K562 (cell line): Measurements from ENCODE around the gene YIF1A. TPM values are rescaled to one million over a fixed set of nuclear protein-coding genes. Genes with fewer than 3 reads are reported as not detected.

Source experiments
- BHLHE40 ChIP-seq: IDR thresholded peaks from 2 replicates; pipeline ENCODE4 v1.6.1; 2011; ENCODE audit warnings: low read length, improper control_type of control experiment
- CAMTA2 ChIP-seq: fragments of 250-450 bp; sonication (Bioruptor Pico); conservative IDR thresholded peaks from 2 replicates; pipeline ENCODE4 v1.5.1; 2022
- GABPB1 ChIP-seq: sonication (generic); formaldehyde crosslinking; IDR thresholded peaks from 2 replicates; pipeline ENCODE4 v1.8.0; 2022; ENCODE audit warnings: mild to moderate bottlenecking, missing genetic modification reagents
- JUND ChIP-seq, 2 experiments: IDR thresholded peaks; 2 replicates in 1 of 2; 3 replicates in 1 of 2; pipeline ENCODE4 v1.6.1; 2011; ENCODE audit warnings: borderline replicate concordance in 2 of 2, low read depth in 2 of 2, low read length in 2 of 2, improper control_type of control experiment in 1 of 2, missing biosample characterization in 1 of 2, missing genetic modification characterization in 1 of 2, missing genetic modification reagents in 1 of 2
- MBD2 ChIP-seq: sonication (generic); IDR thresholded peaks from 2 replicates; pipeline ENCODE4 v1.6.1; 2016; ENCODE audit warnings: low read depth, borderline replicate concordance
- PCBP2 ChIP-seq: fragments of 200-400 bp; formaldehyde crosslinking; IDR thresholded peaks from 2 replicates; pipeline ENCODE4 v1.6.1; 2018; ENCODE audit warnings: low read length, low read depth, mild to moderate bottlenecking, moderate library complexity; ENCODE audit not compliant: poor library complexity, severe bottlenecking
- PHF20 ChIP-seq: fragments of 450-650 bp; IDR thresholded peaks from 2 replicates; pipeline ENCODE4 v1.6.1; 2018; ENCODE audit not compliant: partially characterized antibody
- POLR2AphosphoS5 ChIP-seq: IDR thresholded peaks from 2 replicates; pipeline ENCODE4 v1.6.1; 2011; ENCODE audit warnings: mild to moderate bottlenecking, low read depth, low read length, moderate library complexity; ENCODE audit not compliant: control insufficient read depth, insufficient read depth
- RAD21 ChIP-seq, 2 experiments: fragments of 250-450 bp in 1 of 2; fragments of 450-650 bp in 1 of 2; sonication (Bioruptor Pico) in 1 of 2; formaldehyde crosslinking in 1 of 2; IDR thresholded peaks in 1 of 2; conservative IDR thresholded peaks in 1 of 2; 2 replicates each; pipeline versions ENCODE4 v1.4.0 to v1.8.0; 2020 to 2022; ENCODE audit warnings: mild to moderate bottlenecking in 2 of 2, moderate library complexity in 1 of 2
- TAF15 ChIP-seq: fragments of 200-400 bp; formaldehyde crosslinking; IDR thresholded peaks from 2 replicates; pipeline ENCODE4 v1.6.1; 2017; ENCODE audit warnings: mild to moderate bottlenecking, low read depth, low read length, moderate library complexity
- ZFX ChIP-seq: sonication (generic); formaldehyde crosslinking; IDR thresholded peaks from 2 replicates; pipeline ENCODE4 v1.8.0; 2022; ENCODE audit warnings: mild to moderate bottlenecking, missing genetic modification reagents, moderate library complexity
- polyA plus RNA-seq, 8 experiments: library from polyadenylated mRNA; depleted of rRNA in 4 of 8; stranded (reverse) in 5 of 8; unstranded in 3 of 8; fragments of >200 nt; fragmentation: Nextera tagmentation in 2 of 8; fragmentation: Illumina TruSeq in 1 of 8; extraction: Ambion mirVana in 2 of 8; extraction: Trizol in 1 of 8; gene quantifications; 2 replicates each; pipeline versions ENCODE4 v1.2.1 to v1.2.3, GENCODE V29; 2011 to 2014; ENCODE audit warnings: inconsistent platforms in 1 of 8, missing spikeins in 1 of 8
- total RNA-seq, 7 experiments: library from RNA; depleted of rRNA in 6 of 7; stranded (reverse); fragments of >200 nt in 6 of 7; fragmentation: Illumina TruSeq in 2 of 7; extraction: Trizol in 2 of 7; gene quantifications; 2 replicates each; pipeline versions ENCODE4 v1.2.1 to v1.2.3, GENCODE V29; 2011 to 2021; ENCODE audit warnings: low replicate concordance in 1 of 7
- TF ChIP-seq, protein P1 (sequence below), 3 experiments: fragments of 200-800 bp in 1 of 3; sonication (Bioruptor generic) in 1 of 3; sonication (generic) in 1 of 3; formaldehyde crosslinking in 1 of 3; IDR thresholded peaks; 2 replicates each; pipeline versions ENCODE4 v1.6.1 to v1.8.0; 2016 to 2022; ENCODE audit warnings: mild to moderate bottlenecking in 2 of 3, missing compliant biosample characterization in 2 of 3, missing genetic modification characterization in 2 of 3, missing genetic modification reagents in 1 of 3
- TF ChIP-seq, protein P2 (sequence below), 2 experiments: fragments of 250-450 bp in 1 of 2; fragments of 450-650 bp in 1 of 2; sonication (Bioruptor Pico) in 1 of 2; IDR thresholded peaks; 2 replicates each; pipeline versions ENCODE4 v1.6.1 to v1.8.0; 2016 to 2021; ENCODE audit warnings: mild to moderate bottlenecking in 2 of 2, moderate library complexity in 2 of 2, missing compliant biosample characterization in 1 of 2, missing genetic modification characterization in 1 of 2
- TF ChIP-seq, protein P3 (sequence below), 2 experiments: IDR thresholded peaks; 2 replicates each; pipeline ENCODE4 v1.6.1; 2011; ENCODE audit warnings: borderline replicate concordance in 1 of 2, control low read depth in 1 of 2, low read depth in 1 of 2, low read length in 1 of 2, mild to moderate bottlenecking in 1 of 2, mixed read lengths in 1 of 2, moderate library complexity in 1 of 2; ENCODE audit not compliant: insufficient read depth in 1 of 2, insufficient read length in 1 of 2, poor library complexity in 1 of 2, severe bottlenecking in 1 of 2; ENCODE audit errors: extremely low read depth in 1 of 2
- TF ChIP-seq, protein P4 (sequence below): sonication (generic); formaldehyde crosslinking; IDR thresholded peaks from 2 replicates; pipeline ENCODE4 v1.8.0; 2023; ENCODE audit warnings: missing genetic modification reagents, mild to moderate bottlenecking, borderline replicate concordance

YIF1A gene
- total and polyA plus RNA-seq, 9 of the 15 experiments (the other 6 are each of a cell fraction or from before 2014, with no cell fraction given), result 8.6 to 121 (median 77.2) TPM

DNA sequence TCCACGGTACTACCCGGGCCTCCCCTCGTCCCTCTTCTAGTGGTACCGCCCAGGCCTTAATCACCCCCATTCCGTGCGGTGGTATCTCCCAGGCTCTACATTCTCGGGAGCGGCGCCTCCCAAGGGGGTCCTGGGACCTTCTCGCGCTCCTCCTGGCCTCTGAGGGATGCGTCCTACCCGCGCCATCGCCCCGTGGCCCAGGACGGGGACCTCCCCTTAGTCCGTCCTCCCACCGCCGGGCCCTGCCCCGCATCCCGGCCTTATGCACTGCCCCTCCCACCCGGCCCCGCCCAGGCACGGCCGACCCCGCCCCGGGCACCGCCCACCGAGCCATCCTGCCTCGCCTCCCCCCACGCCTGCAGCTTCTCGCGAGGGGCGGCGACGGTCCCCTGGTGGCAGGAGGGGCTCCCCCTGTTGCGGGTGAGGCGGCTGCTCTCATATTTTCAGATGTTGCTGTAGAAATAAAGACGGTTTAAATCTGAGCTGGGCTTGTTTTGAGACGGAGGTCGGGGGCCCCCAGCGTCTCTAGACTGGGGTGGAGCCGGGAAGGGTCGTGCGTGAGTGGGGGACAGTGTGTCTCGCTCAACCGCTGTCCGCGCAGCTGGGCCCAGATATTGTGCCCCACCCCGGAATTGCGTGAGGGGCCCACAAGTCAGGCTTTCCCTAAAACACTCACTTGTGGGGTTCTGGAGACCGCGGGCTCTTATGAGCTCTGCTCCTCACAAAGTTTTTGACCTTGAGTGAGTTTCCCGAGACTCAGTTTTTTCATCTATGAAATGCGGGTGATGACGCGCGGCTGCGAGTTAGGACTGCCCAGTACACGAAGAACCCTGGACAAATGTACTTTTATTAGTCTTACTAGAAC, 21.3 kb downstream of the YIF1A start (continued):
- TF ChIP-seq, protein P1, sequence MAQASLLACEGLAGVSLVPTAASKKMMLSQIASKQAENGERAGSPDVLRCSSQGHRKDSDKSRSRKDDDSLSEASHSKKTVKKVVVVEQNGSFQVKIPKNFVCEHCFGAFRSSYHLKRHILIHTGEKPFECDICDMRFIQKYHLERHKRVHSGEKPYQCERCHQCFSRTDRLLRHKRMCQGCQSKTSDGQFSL (CRISPR knock-in tag; IDR thresholded peaks at IDR 0.05), result peak; percentile 92
- TF ChIP-seq, protein P1 (tag; IDR thresholded peaks at IDR 0.05), result peak in 1 of 2 experiments; percentile 81; a peak in 1 of 4 replicates
- TF ChIP-seq RAD21 (CRISPR knock-in tag; conservative IDR thresholded peaks at IDR 0.05 in 1 of 2, IDR thresholded peaks at IDR 0.05 in 1 of 2), result no peak
- peak; percentile 61; the same call in 1 of the 2 replicates for TF ChIP-seq POLR2AphosphoS5
- 0 out of 2 replicates have a peak, but pooled peaks have one; percentile 32 for TF ChIP-seq CAMTA2
- TF ChIP-seq BHLHE40, result peak; percentile 66; the same call in 1 of the 2 replicates
- peak; percentile 89 for TF ChIP-seq MBD2
- TF ChIP-seq JUND (IDR thresholded peaks at IDR 0.05; ENCODE audit: borderline replicate concordance, low read depth, low read length), result peak; percentile 89
- TF ChIP-seq JUND (tag; IDR thresholded peaks at IDR 0.05; ENCODE audit: borderline replicate concordance, low read depth, low read length), result no peak
- TF ChIP-seq, protein P2, sequence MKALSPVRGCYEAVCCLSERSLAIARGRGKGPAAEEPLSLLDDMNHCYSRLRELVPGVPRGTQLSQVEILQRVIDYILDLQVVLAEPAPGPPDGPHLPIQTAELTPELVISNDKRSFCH (CRISPR knock-in tag; IDR thresholded peaks at IDR 0.05), result no peak
- TF ChIP-seq, protein P2 (tag; IDR thresholded peaks at IDR 0.05), result no peak
- TF ChIP-seq GABPB1, result peak; percentile 29; the same call in 1 of the 2 replicates
- TF ChIP-seq, protein P3, sequence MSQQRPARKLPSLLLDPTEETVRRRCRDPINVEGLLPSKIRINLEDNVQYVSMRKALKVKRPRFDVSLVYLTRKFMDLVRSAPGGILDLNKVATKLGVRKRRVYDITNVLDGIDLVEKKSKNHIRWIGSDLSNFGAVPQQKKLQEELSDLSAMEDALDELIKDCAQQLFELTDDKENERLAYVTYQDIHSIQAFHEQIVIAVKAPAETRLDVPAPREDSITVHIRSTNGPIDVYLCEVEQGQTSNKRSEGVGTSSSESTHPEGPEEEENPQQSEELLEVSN (IDR thresholded peaks at IDR 0.05; ENCODE audit: borderline replicate concordance in 1 of 2, extremely low read depth in 1 of 2, insufficient read depth in 1 of 2, insufficient read length in 1 of 2, low read depth in 1 of 2, low read length in 1 of 2, poor library complexity in 1 of 2, severe bottlenecking in 1 of 2), result peak in 1 of 2 experiments; percentile 15
- TF ChIP-seq, protein P4, sequence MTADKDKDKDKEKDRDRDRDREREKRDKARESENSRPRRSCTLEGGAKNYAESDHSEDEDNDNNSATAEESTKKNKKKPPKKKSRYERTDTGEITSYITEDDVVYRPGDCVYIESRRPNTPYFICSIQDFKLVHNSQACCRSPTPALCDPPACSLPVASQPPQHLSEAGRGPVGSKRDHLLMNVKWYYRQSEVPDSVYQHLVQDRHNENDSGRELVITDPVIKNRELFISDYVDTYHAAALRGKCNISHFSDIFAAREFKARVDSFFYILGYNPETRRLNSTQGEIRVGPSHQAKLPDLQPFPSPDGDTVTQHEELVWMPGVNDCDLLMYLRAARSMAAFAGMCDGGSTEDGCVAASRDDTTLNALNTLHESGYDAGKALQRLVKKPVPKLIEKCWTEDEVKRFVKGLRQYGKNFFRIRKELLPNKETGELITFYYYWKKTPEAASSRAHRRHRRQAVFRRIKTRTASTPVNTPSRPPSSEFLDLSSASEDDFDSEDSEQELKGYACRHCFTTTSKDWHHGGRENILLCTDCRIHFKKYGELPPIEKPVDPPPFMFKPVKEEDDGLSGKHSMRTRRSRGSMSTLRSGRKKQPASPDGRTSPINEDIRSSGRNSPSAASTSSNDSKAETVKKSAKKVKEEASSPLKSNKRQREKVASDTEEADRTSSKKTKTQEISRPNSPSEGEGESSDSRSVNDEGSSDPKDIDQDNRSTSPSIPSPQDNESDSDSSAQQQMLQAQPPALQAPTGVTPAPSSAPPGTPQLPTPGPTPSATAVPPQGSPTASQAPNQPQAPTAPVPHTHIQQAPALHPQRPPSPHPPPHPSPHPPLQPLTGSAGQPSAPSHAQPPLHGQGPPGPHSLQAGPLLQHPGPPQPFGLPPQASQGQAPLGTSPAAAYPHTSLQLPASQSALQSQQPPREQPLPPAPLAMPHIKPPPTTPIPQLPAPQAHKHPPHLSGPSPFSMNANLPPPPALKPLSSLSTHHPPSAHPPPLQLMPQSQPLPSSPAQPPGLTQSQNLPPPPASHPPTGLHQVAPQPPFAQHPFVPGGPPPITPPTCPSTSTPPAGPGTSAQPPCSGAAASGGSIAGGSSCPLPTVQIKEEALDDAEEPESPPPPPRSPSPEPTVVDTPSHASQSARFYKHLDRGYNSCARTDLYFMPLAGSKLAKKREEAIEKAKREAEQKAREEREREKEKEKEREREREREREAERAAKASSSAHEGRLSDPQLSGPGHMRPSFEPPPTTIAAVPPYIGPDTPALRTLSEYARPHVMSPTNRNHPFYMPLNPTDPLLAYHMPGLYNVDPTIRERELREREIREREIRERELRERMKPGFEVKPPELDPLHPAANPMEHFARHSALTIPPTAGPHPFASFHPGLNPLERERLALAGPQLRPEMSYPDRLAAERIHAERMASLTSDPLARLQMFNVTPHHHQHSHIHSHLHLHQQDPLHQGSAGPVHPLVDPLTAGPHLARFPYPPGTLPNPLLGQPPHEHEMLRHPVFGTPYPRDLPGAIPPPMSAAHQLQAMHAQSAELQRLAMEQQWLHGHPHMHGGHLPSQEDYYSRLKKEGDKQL (CRISPR knock-in tag), result no peak
- no peak for TF ChIP-seq PCBP2
- TF ChIP-seq PHF20, result peak; percentile 30
- peak; percentile 60 for TF ChIP-seq ZFX (CRISPR knock-in tag)
- no peak for TF ChIP-seq TAF15
